H1 (cell line): Measurements from ENCODE around the gene NCOA5. TPM values are rescaled to one million over a fixed set of nuclear protein-coding genes. Genes with fewer than 3 reads are reported as not detected.

ENCODE experiments used
- CTCF ChIA-PET: fragments of 300-600 bp; sonication (Branson Sonifier 250); formaldehyde crosslinking; loops from one replicate; lab custom pipeline; 2021; ENCODE audit not compliant: partially characterized antibody; lab: Charles Lee
- POLR2A ChIA-PET: fragments of 300-600 bp; sonication (Branson Sonifier 250); formaldehyde crosslinking; loops from one replicate; lab custom pipeline; 2021; ENCODE audit warnings: inconsistent platforms; ENCODE audit not compliant: partially characterized antibody; lab: Charles Lee
- DNase-seq, 2 experiments: peaks; one replicate each; pipeline versions ENCODE4 v3.0.0 to v3.0.0-alpha.2; 2010 to 2022; ENCODE audit warnings: low spot score in 2 of 2, low read depth in 1 of 2, mixed read lengths in 1 of 2
- FAIRE-seq: peaks from 2 replicates; lab custom pipeline; 2011; peaks lifted over from hg19 to GRCh38; lab: Jason Lieb, UNC
- H2AFZ ChIP-seq: 2 replicates; pipeline ENCODE4 v1.8.1; 2012; ENCODE audit warnings: low read length, inconsistent platforms
- H2AK5ac ChIP-seq: 2 replicates; pipeline ENCODE4 v1.6.1; 2013; ENCODE audit warnings: low read depth, low read length
- H2BK120ac ChIP-seq: replicated peaks from 2 replicates; pipeline ENCODE3; 2013; ENCODE audit warnings: low read depth, low read length, inconsistent platforms
- H2BK12ac ChIP-seq: 2 replicates; pipeline ENCODE4 v1.6.1; 2013; ENCODE audit warnings: low read depth, low read length
- H2BK15ac ChIP-seq: 2 replicates; pipeline ENCODE4 v1.6.1; 2013; ENCODE audit warnings: low read length
- H2BK20ac ChIP-seq: 2 replicates; pipeline ENCODE4 v1.6.1; 2013; ENCODE audit warnings: low read length
- H2BK5ac ChIP-seq: 2 replicates; pipeline ENCODE4 v1.6.1; 2013; ENCODE audit warnings: low read depth, low read length
- H3K14ac ChIP-seq: 2 replicates; pipeline ENCODE4 v1.6.1; 2013; ENCODE audit warnings: inconsistent platforms; ENCODE audit not compliant: insufficient read length
- H3K18ac ChIP-seq: 2 replicates; pipeline ENCODE4 v1.6.1; 2013; ENCODE audit warnings: low read length; ENCODE audit errors: extremely low read depth
- H3K23ac ChIP-seq: 2 replicates; pipeline ENCODE4 v1.6.1; 2013; ENCODE audit warnings: inconsistent platforms; ENCODE audit not compliant: insufficient read length
- H3K23me2 ChIP-seq: 2 replicates; pipeline ENCODE4 v1.6.1; 2013; ENCODE audit warnings: low read depth, low read length
- H3K27ac ChIP-seq: 2 replicates; pipeline ENCODE4 v1.6.1; 2011; ENCODE audit warnings: low read depth, low read length, inconsistent platforms
- H3K27me3 ChIP-seq, 4 experiments: replicated peaks in 1 of 4; 1 replicate in 1 of 4; 2 replicates in 3 of 4; pipeline versions ENCODE4 v1.6.1 to v1.8.1; 2011 to 2013; ENCODE audit warnings: low read length in 3 of 4, mild to moderate bottlenecking in 3 of 4, inconsistent platforms in 2 of 4, mixed read lengths in 2 of 4, moderate library complexity in 1 of 4; ENCODE audit not compliant: control insufficient read depth in 3 of 4, insufficient read depth in 3 of 4; ENCODE audit errors: extremely low read depth in 1 of 4
- H3K36me3 ChIP-seq, 4 experiments: 2 replicates each; pipeline versions ENCODE4 v1.6.1 to v1.8.1; 2011 to 2013; ENCODE audit warnings: mild to moderate bottlenecking in 4 of 4, low read length in 3 of 4, moderate library complexity in 2 of 4, control low read depth in 1 of 4, inconsistent platforms in 1 of 4; ENCODE audit not compliant: insufficient read depth in 4 of 4, control insufficient read depth in 2 of 4
- H3K4ac ChIP-seq: replicated peaks from 2 replicates; pipeline ENCODE3; 2013; ENCODE audit warnings: low read length, low read depth, mixed read lengths, inconsistent platforms; ENCODE audit not compliant: insufficient read length
- H3K4me1 ChIP-seq, 4 experiments: replicated peaks in 1 of 4; 1 replicate in 1 of 4; 2 replicates in 3 of 4; pipeline versions ENCODE4 v1.6.1 to v1.8.1; 2011 to 2013; ENCODE audit warnings: low read length in 3 of 4, inconsistent platforms in 2 of 4, mixed read lengths in 1 of 4; ENCODE audit not compliant: insufficient read depth in 4 of 4, control insufficient read depth in 3 of 4
- H3K4me2 ChIP-seq, 2 experiments: 2 replicates each; pipeline versions ENCODE4 v1.6.1 to v1.8.1; 2011 to 2013; ENCODE audit warnings: low read depth in 2 of 2, low read length in 2 of 2, control low read depth in 1 of 2, inconsistent platforms in 1 of 2, mild to moderate bottlenecking in 1 of 2; ENCODE audit not compliant: insufficient read depth in 1 of 2
- H3K4me3 ChIP-seq, 4 experiments: fragments of 200-600, 300-600 bp in 1 of 4; sonication (generic), shearing (Covaris generic), sonication (Bioruptor Twin) in 1 of 4; 2 replicates each; pipeline versions ENCODE4 v1.5.1 to v1.8.1; 2011 to 2016; ENCODE audit warnings: low read length in 4 of 4, low read depth in 3 of 4, control low read depth in 2 of 4, inconsistent platforms in 2 of 4, mild to moderate bottlenecking in 2 of 4, mixed read lengths in 1 of 4, moderate library complexity in 1 of 4; ENCODE audit not compliant: insufficient read depth in 2 of 4; ENCODE audit errors: extremely low read depth in 1 of 4
- H3K56ac ChIP-seq: replicated peaks from 2 replicates; pipeline ENCODE3; 2013; ENCODE audit warnings: low read depth, mild to moderate bottlenecking, mixed read lengths, low read length, inconsistent platforms; ENCODE audit not compliant: insufficient read length
- H3K79me1 ChIP-seq: 2 replicates; pipeline ENCODE4 v1.6.1; 2013; ENCODE audit warnings: low read depth, low read length, control low read depth
- H3K79me2 ChIP-seq, 2 experiments: 2 replicates each; pipeline versions ENCODE4 v1.6.1 to v1.8.1; 2012 to 2013; ENCODE audit warnings: low read length in 2 of 2, mild to moderate bottlenecking in 2 of 2, inconsistent platforms in 1 of 2; ENCODE audit not compliant: insufficient read depth in 2 of 2, control insufficient read depth in 1 of 2
- H3K9ac ChIP-seq, 4 experiments: replicated peaks in 1 of 4; 1 replicate in 1 of 4; 2 replicates in 3 of 4; pipeline versions ENCODE4 v1.6.1 to v1.8.1; 2011 to 2013; ENCODE audit warnings: low read depth in 3 of 4, low read length in 3 of 4, control low read depth in 2 of 4, mild to moderate bottlenecking in 2 of 4, moderate library complexity in 2 of 4, inconsistent platforms in 1 of 4; ENCODE audit errors: extremely low read depth in 1 of 4
- H3K9me3 ChIP-seq, 2 experiments: 2 replicates each; pipeline versions ENCODE4 v1.6.1 to v1.8.1; 2012 to 2013; ENCODE audit warnings: mild to moderate bottlenecking in 2 of 2, moderate library complexity in 2 of 2, control low read depth in 1 of 2, inconsistent platforms in 1 of 2, low read depth in 1 of 2, low read length in 1 of 2, mixed read lengths in 1 of 2; ENCODE audit not compliant: insufficient read depth in 2 of 2
- H4K20me1 ChIP-seq, 2 experiments: replicated peaks in 1 of 2; 2 replicates each; pipeline versions ENCODE3 to v1.8.1; 2011 to 2013; ENCODE audit warnings: inconsistent platforms in 2 of 2, low read length in 2 of 2, mild to moderate bottlenecking in 1 of 2; ENCODE audit not compliant: insufficient read depth in 2 of 2, control insufficient read depth in 1 of 2
- H4K5ac ChIP-seq: 2 replicates; pipeline ENCODE4 v1.6.1; 2013; ENCODE audit warnings: low read length, low read depth, mixed read lengths, inconsistent platforms; ENCODE audit not compliant: insufficient read length
- H4K8ac ChIP-seq: 2 replicates; pipeline ENCODE4 v1.8.0; 2013; ENCODE audit warnings: mild to moderate bottlenecking, moderate library complexity, low read length, inconsistent platforms; ENCODE audit not compliant: insufficient read depth; ENCODE audit errors: extremely low read depth
- H4K91ac ChIP-seq: replicated peaks from 2 replicates; pipeline ENCODE3; 2013; ENCODE audit warnings: low read length, mixed read lengths, inconsistent platforms; ENCODE audit not compliant: insufficient read length
- ASH2L ChIP-seq: fragments of 200-600, 300-600 bp; sonication (generic); IDR thresholded peaks from one replicate; pipeline ENCODE4 v1.7.1; 2017; ENCODE audit warnings: low read length
- BCL11A ChIP-seq, 2 experiments: IDR thresholded peaks; one replicate each; pipeline ENCODE4 v1.6.1; 2011; ENCODE audit warnings: low read depth in 2 of 2, low read length in 2 of 2, mild to moderate bottlenecking in 2 of 2
- CHD1 ChIP-seq: IDR thresholded peaks from 2 replicates; pipeline ENCODE4 v1.6.1; 2012; ENCODE audit warnings: low read depth, low read length, improper control_type of control experiment
- GTF2F1 ChIP-seq: IDR thresholded peaks from 2 replicates; pipeline ENCODE4 v1.6.1; 2012; ENCODE audit warnings: low read depth, low read length, improper control_type of control experiment, borderline replicate concordance
- JUN ChIP-seq: IDR thresholded peaks from 2 replicates; pipeline ENCODE4 v1.6.1; 2011; ENCODE audit warnings: low read depth, mild to moderate bottlenecking, improper control_type of control experiment, low read length
- KDM4A ChIP-seq: IDR thresholded peaks from one replicate; pipeline ENCODE4 v1.7.1; 2012; ENCODE audit warnings: low read depth, mild to moderate bottlenecking, moderate library complexity, low read length, inconsistent platforms; ENCODE audit not compliant: severe bottlenecking
- MAX ChIP-seq: IDR thresholded peaks from 2 replicates; pipeline ENCODE4 v1.6.1; 2012; ENCODE audit warnings: inconsistent platforms
- NANOG ChIP-seq: IDR thresholded peaks from 2 replicates; pipeline ENCODE4 v1.6.1; 2011; ENCODE audit warnings: low read length, low read depth, mild to moderate bottlenecking, inconsistent platforms; ENCODE audit not compliant: insufficient read depth, poor library complexity, severe bottlenecking
- NRF1 ChIP-seq: IDR thresholded peaks from 2 replicates; pipeline ENCODE4 v1.6.1; 2011; ENCODE audit warnings: mild to moderate bottlenecking, low read depth, low read length, improper control_type of control experiment
- PHF8 ChIP-seq: fragments of 200-600 bp; sonication (generic); conservative IDR thresholded peaks from 2 replicates; pipeline ENCODE4 v1.7.1; 2012; ENCODE audit warnings: low read depth, mild to moderate bottlenecking, inconsistent platforms, low read length, moderate library complexity
- POLR2AphosphoS5 ChIP-seq: IDR thresholded peaks from 2 replicates; pipeline ENCODE4 v1.6.1; 2011; ENCODE audit warnings: low read depth, low read length
- POU5F1 ChIP-seq: IDR thresholded peaks from 2 replicates; pipeline ENCODE4 v1.6.1; 2011; ENCODE audit warnings: low read depth, mild to moderate bottlenecking, low read length, moderate library complexity
- RFX5 ChIP-seq: IDR thresholded peaks from 2 replicates; pipeline ENCODE4 v1.6.1; 2011; ENCODE audit warnings: low read depth, low read length, improper control_type of control experiment, borderline replicate concordance
- SAP30 ChIP-seq: fragments of 300-600 bp; sonication (generic); IDR thresholded peaks from 2 replicates; pipeline ENCODE4 v1.7.1; 2012; ENCODE audit warnings: low read length, moderate library complexity, mild to moderate bottlenecking, inconsistent platforms; ENCODE audit not compliant: insufficient read depth, insufficient replicate concordance
- SRF ChIP-seq: IDR thresholded peaks from 2 replicates; pipeline ENCODE4 v1.6.1; 2011; ENCODE audit warnings: mild to moderate bottlenecking, low read depth, low read length, moderate library complexity
- WGBS, 2 experiments: shearing (Covaris generic) in 1 of 2; methylation state at CpG; one replicate each; pipeline versions ENCODE4 v1.1.6 to v1.1.7; 2013 to 2015; ENCODE audit warnings: low lambda C conversion rate in 2 of 2, mixed read lengths in 2 of 2, inconsistent platforms in 1 of 2, low coverage in 1 of 2, missing lambda C conversion rate in 1 of 2; ENCODE audit not compliant: insufficient replicate concordance in 2 of 2, insufficient coverage in 1 of 2, insufficient read length in 1 of 2; ENCODE audit errors: extremely low coverage in 1 of 2, missing lambda C conversion rate in 1 of 2; 5-methylcytosine and 5-hydroxymethylcytosine counted together
- polyA plus RNA-seq, 7 experiments: library from polyadenylated mRNA; depleted of rRNA in 3 of 7; stranded (reverse) in 5 of 7; unstranded in 2 of 7; fragments of >200 nt in 5 of 7; fragments of 200-250 nt in 2 of 7; gene quantifications; 1 replicate in 5 of 7; 2 replicates in 1 of 7; 4 replicates in 1 of 7; pipeline versions ENCODE4 v1.2.1 to v1.2.3, GENCODE V29; 2011 to 2013; ENCODE audit warnings: missing spikeins in 2 of 7, mixed read lengths in 2 of 7
- total RNA-seq: library from RNA; stranded (reverse); fragmentation: NEBNext Ultra II Directional; extraction: Animal tissue kit (Norgen Biotek cat#: 25700); gene quantifications from 2 replicates; pipeline ENCODE4 v1.2.1, GENCODE V29; 2021

Gene NCOA5
- total and polyA plus RNA-seq, 2 of the 8 experiments (the other 6 are each of a cell fraction or from before 2014, with no cell fraction given) = 20.4 to 29.0 TPM

GRCh38 chr20:46065691-46066090, 24.1 kb downstream of the NCOA5 start:
- Histone ChIP-seq H4K8ac (no peak overlapping the region), H4K91ac (no peak overlapping the region), H3K27me3 (no peaks in the 10 kb centered on the region), H3K79me1 (no peaks in the 10 kb centered on the region), H3K79me2 (no peaks in the 10 kb centered on the region), H3K4me1 (no peaks in the 10 kb centered on the region), H2BK15ac (no peak overlapping the region), H3K23me2 (no peaks in the 10 kb centered on the region), H2AK5ac (no peak overlapping the region), H2AFZ (no peak overlapping the region), H2BK12ac (no peak overlapping the region), H3K23ac (no peak overlapping the region), H4K5ac (no peak overlapping the region), H3K4me2 (no peak overlapping the region), H2BK5ac (no peak overlapping the region), H3K56ac (no peak overlapping the region), H3K27ac (no peak overlapping the region), H3K9ac (no peak overlapping the region), H2BK20ac (no peak overlapping the region), H3K36me3 (peaks cover 38 to 78% (median 62%) of the 10 kb centered on the region in 4 experiments), H2BK120ac (no peak overlapping the region), H3K14ac (no peak overlapping the region), H3K9me3 (no peaks in the 10 kb centered on the region), H3K18ac (no peak overlapping the region), H4K20me1 (peaks cover 5 to 8% of the 10 kb centered on the region in 2 experiments), H3K4ac (no peak overlapping the region), H3K4me3 (no peak overlapping the region)
- POLR2A ChIA-PET = interaction anchor here (0.9 kb wide), 1 partner anchor 12 kb away, joined by 3 read pairs; no protein-coding TSS in a partner anchor
- WGBS, 2 experiments = 85% methylated on average over 3 of the region's 3 CpGs; no CpG with 5 or more reads in 1 of the 2 experiments
- CTCF ChIA-PET = interaction anchor here (0.9 to 3.3 kb wide), 5 partner anchors 8 to 52 kb away, joined by 3 to 17 read pairs (median 6); no protein-coding TSS in a partner anchor
- DNase-seq (no peak), FAIRE-seq (no peak)
- TF ChIP-seq NRF1 (no peak), NANOG (no peak), ASH2L (no peak), CHD1 (no peak), RFX5 (no peak), BCL11A (IDR thresholded peaks at IDR 0.05; ENCODE audit: low read depth in 2 of 2, low read length in 2 of 2) (no peak), SAP30 (no peak), GTF2F1 (no peak), POU5F1 (no peak), POLR2AphosphoS5 (no peak), MAX (no peak), KDM4A (no peak), JUN (no peak), PHF8 (no peak), SRF (no peak)
